GM20000 (cell line): Measurements from ENCODE around the gene SIVA1.

Experiments used
- DNase-seq: peaks from one replicate; pipeline ENCODE4 v3.0.0; 2012; ENCODE audit warnings: low spot score
- CTCF ChIP-seq: IDR thresholded peaks from 2 replicates; pipeline ENCODE4 v1.5.1; 2012; ENCODE audit warnings: mild to moderate bottlenecking, control low read depth; ENCODE audit errors: extremely low read depth, missing control alignments

Gene SIVA1

GRCh38 chr14:104772707-104773504 lies 20.0 kb downstream of the SIVA1 start:
- no peak for TF ChIP-seq CTCF
- no peak for DNase-seq

GRCh38 chr14:104773505-104774452 lies 20.8 kb downstream of the SIVA1 start:
- no peak for TF ChIP-seq CTCF
- no peak for DNase-seq

- DNase-seq = no peak
- no peak for TF ChIP-seq CTCF
These were observed 21.6 kb downstream of the SIVA1 start for GRCh38 chr14:104774453-104775072.

- TF ChIP-seq CTCF = no peak
- DNase-seq = no peak
These were observed 22.1 kb downstream of the SIVA1 start for GRCh38 chr14:104775073-104775489.

GRCh38 chr14:104776481-104776880 lies 23.5 kb downstream of the SIVA1 start:
- no peak for TF ChIP-seq CTCF
- no peak for DNase-seq

GRCh38 chr14:104776961-104777807 lies 24.2 kb downstream of the SIVA1 start:
- DNase-seq = no peak

More at GRCh38 chr14:104776961-104777807, 24.2 kb downstream of the SIVA1 start:
- no peak for TF ChIP-seq CTCF
